PC-3 (cell line): Measurements from ENCODE around the gene CTNNA2.

Experiments used
- EZH2 ChIP-seq: fragments of 300-600 bp; sonication (generic); IDR thresholded peaks from one replicate; pipeline ENCODE4 v1.6.1; 2017; ENCODE audit warnings: antibody characterized with exemption, mild to moderate bottlenecking, low read length; ENCODE audit not compliant: unreplicated experiment
- EZH2phosphoT487 ChIP-seq: fragments of 300-600 bp; sonication (generic); IDR thresholded peaks from 2 replicates; pipeline ENCODE4 v1.6.1; 2018; ENCODE audit warnings: mild to moderate bottlenecking, antibody characterized with exemption, low read length, borderline replicate concordance
- TF ChIP-seq, protein P1 (sequence below): fragments of 300-600 bp; sonication (generic); conservative IDR thresholded peaks from 2 replicates; pipeline ENCODE4 v1.5.1; 2017; ENCODE audit warnings: antibody characterized with exemption, low read depth, mild to moderate bottlenecking, low read length

DNA sequence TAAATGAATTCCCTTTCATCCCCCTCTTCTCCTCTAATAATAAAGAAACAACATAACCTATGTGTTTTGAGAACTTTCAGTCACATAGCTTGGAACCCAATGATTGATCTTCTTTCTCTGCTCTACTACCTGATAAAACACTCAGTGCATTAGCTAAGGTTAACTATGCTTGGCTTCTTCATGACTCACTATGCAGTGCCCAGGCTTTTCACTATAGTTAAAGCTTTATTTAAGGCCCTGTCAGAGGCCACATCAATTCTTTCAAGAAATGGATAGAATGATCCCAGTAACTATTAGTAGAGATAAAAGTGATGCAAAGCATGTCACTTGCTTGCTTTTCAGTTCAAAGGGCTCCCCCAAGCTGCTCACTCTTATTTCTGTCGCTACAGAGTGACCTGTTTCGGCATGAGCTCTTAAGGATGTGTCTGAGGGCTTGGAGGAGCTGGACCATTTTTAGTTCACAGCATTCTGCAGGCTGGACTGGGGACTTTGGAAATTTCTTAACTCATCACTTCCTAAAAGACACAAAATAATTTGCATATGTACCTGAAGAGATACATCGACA lies 407.7 kb downstream of the CTNNA2 start:
- TF ChIP-seq, protein P1, sequence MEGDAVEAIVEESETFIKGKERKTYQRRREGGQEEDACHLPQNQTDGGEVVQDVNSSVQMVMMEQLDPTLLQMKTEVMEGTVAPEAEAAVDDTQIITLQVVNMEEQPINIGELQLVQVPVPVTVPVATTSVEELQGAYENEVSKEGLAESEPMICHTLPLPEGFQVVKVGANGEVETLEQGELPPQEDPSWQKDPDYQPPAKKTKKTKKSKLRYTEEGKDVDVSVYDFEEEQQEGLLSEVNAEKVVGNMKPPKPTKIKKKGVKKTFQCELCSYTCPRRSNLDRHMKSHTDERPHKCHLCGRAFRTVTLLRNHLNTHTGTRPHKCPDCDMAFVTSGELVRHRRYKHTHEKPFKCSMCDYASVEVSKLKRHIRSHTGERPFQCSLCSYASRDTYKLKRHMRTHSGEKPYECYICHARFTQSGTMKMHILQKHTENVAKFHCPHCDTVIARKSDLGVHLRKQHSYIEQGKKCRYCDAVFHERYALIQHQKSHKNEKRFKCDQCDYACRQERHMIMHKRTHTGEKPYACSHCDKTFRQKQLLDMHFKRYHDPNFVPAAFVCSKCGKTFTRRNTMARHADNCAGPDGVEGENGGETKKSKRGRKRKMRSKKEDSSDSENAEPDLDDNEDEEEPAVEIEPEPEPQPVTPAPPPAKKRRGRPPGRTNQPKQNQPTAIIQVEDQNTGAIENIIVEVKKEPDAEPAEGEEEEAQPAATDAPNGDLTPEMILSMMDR = no peak
- TF ChIP-seq EZH2 = no peak
- no peak for TF ChIP-seq EZH2phosphoT487
